ACC112 (cell line): Measurements from ENCODE around the gene PDZD8.
A peak's percentile ranks its signal among the peaks of the same experiment; 100 is the strongest.

ENCODE experiments used
- H2AFZ ChIP-seq: fragments of 200-600 bp; sonication (generic); one replicate; pipeline ENCODE4 v1.6.0; 2017; ENCODE audit warnings: antibody characterized with exemption, low read length; ENCODE audit not compliant: unreplicated experiment
- H3K27ac ChIP-seq: fragments of 200-600 bp; sonication (generic); 2 replicates; pipeline ENCODE4 v1.5.1; 2014; ENCODE audit warnings: low read depth, mild to moderate bottlenecking, antibody characterized with exemption, low read length, moderate library complexity
- H3K27me3 ChIP-seq: fragments of 200-600 bp; sonication (generic); 2 replicates; pipeline ENCODE4 v1.6.1; 2014; ENCODE audit warnings: mild to moderate bottlenecking, antibody characterized with exemption, low read length, moderate library complexity, mixed read lengths; ENCODE audit not compliant: insufficient read depth
- H3K36me3 ChIP-seq: fragments of 200-600 bp; sonication (generic); 2 replicates; pipeline ENCODE4 v1.6.1; 2016; ENCODE audit warnings: mild to moderate bottlenecking, antibody characterized with exemption, low read length, moderate library complexity, mixed read lengths; ENCODE audit not compliant: insufficient read depth
- H3K4me1 ChIP-seq: fragments of 200-600 bp; sonication (generic); one replicate; pipeline ENCODE4 v1.6.1; 2016; ENCODE audit warnings: low read length, mixed read lengths; ENCODE audit not compliant: insufficient read depth, unreplicated experiment, control insufficient read depth
- H3K4me3 ChIP-seq: fragments of 200-600 bp; sonication (generic); 2 replicates; pipeline ENCODE4 v1.5.1; 2014; ENCODE audit warnings: mild to moderate bottlenecking, low read depth, low read length
- H3K79me2 ChIP-seq: fragments of 200-600 bp; sonication (generic); one replicate; pipeline ENCODE4 v1.6.0; 2016; ENCODE audit warnings: low read length; ENCODE audit not compliant: control insufficient read depth, unreplicated experiment, insufficient read depth

Gene PDZD8

GRCh38 chr10:117363028-117363427, 12.2 kb downstream of the PDZD8 start:
- Histone ChIP-seq H2AFZ (no peak overlapping the region), H3K27me3 (no peaks in the 10 kb centered on the region), H3K4me3 (no peak overlapping the region), H3K27ac (peak overlapping the region; percentile 48), H3K79me2 (peaks cover 89% of the 10 kb centered on the region), H3K4me1 (peaks cover 64% of the 10 kb centered on the region), H3K36me3 (no peaks in the 10 kb centered on the region)

DNA sequence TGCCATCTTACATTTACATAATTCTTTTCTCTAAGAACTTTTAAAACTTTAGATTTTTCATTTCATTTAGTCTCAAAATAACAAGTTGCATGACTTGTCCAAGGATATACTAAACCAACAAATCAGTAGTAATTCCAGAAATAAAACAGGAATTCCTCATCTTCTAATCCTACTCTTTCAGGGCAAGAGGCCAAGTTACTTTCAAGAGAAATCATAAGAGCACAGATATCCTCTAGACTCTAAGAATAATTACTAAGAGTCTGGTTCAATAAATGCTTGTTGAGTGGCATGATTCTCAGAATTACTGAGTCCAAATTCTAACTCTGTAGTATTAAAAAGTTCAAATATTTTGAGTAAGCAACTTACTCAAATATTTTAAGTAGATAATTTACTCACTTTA, 12.9 kb downstream of the PDZD8 start:
- no peak overlapping the region for H3K4me3 ChIP-seq
- peaks cover 82% of the 10 kb centered on the region for H3K79me2 ChIP-seq
- no peaks in the 10 kb centered on the region for H3K36me3 ChIP-seq
- H3K27ac ChIP-seq, result peak overlapping the region; percentile 48
- H3K4me1 ChIP-seq, result peaks cover 64% of the 10 kb centered on the region
- H3K27me3 ChIP-seq, result no peaks in the 10 kb centered on the region
- no peak overlapping the region for H2AFZ ChIP-seq

DNA sequence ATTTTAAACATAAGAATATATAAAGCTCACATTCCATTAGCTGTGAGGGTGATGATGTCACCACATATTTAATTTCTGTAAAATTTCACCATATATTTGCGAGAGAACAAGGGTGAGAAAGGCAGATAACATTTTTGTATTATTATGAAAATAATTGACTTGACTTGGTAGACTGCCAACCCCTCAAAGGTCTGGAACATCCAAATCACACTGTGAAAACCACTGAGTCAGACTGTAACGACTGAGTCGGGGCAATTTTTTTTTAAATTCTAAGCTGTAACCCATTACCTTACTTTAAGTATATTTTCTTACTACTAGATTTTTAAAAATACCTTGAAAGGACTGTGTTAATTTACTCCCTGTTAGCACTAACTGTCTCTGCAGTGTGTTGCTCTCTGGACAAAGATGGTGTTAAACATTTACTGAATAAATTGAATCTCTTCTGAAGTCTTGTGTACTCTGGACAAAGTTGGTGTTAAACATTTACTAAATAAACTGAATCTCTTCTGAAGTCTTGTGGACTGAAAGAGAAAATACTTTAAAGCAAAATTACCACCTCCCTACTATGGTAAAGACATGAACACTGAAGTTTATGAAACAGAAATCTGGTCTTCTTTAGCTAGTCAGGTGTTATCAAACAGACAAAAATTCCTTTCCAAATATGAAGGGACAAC, 14.1 kb downstream of the PDZD8 start:
- Histone ChIP-seq H2AFZ (no peak overlapping the region), H3K27ac (peak overlapping the region; percentile 58), H3K27me3 (no peaks in the 10 kb centered on the region), H3K79me2 (peaks cover 75% of the 10 kb centered on the region), H3K36me3 (no peaks in the 10 kb centered on the region), H3K4me1 (peaks cover 62% of the 10 kb centered on the region), H3K4me3 (peak overlapping the region; percentile 31; the same call in 1 of the 2 replicates)

DNA sequence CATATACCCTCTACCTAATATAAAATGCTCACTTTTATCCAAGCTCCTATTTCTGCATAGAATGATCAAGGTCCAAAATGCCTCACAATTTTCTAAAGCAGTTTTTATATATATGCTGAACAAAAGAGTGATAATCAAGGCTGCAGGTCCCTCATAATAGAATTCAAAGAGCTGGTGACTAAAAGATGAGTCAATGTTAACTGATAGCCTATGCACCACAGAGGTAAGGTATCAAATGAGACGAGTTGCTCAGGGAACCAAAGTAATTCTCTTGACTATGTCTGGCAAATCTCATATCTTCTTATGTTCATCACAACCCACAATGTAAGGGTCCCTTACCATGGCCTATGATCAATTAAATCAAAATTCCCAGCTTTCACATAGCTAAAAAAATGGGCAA, 15.2 kb downstream of the PDZD8 start:
- Histone ChIP-seq H3K27me3 (no peaks in the 10 kb centered on the region), H3K4me3 (peak overlapping the region; percentile 32; the same call in 1 of the 2 replicates), H3K4me1 (peaks cover 53% of the 10 kb centered on the region), H2AFZ (no peak overlapping the region), H3K27ac (peak overlapping the region; percentile 16; the same call in 1 of the 2 replicates), H3K79me2 (peaks cover 70% of the 10 kb centered on the region), H3K36me3 (no peaks in the 10 kb centered on the region)

GRCh38 chr10:117355072-117355471, 20.2 kb downstream of the PDZD8 start:
- H3K4me1 ChIP-seq, result peaks cover 4% of the 10 kb centered on the region
- H3K27ac ChIP-seq, result no peak overlapping the region
- no peaks in the 10 kb centered on the region for H3K36me3 ChIP-seq
- H3K27me3 ChIP-seq, result no peaks in the 10 kb centered on the region
- no peak overlapping the region for H3K4me3 ChIP-seq
- no peak overlapping the region for H2AFZ ChIP-seq
- H3K79me2 ChIP-seq, result peaks cover 52% of the 10 kb centered on the region

- Histone ChIP-seq H3K4me1 (no peaks in the 10 kb centered on the region), H3K79me2 (peaks cover 46% of the 10 kb centered on the region), H3K27ac (no peak overlapping the region), H2AFZ (no peak overlapping the region), H3K27me3 (no peaks in the 10 kb centered on the region), H3K36me3 (no peaks in the 10 kb centered on the region), H3K4me3 (no peak overlapping the region)
These were observed 21.6 kb downstream of the PDZD8 start for GRCh38 chr10:117353684-117354083.

GRCh38 chr10:117352724-117353123, 22.5 kb downstream of the PDZD8 start:
- no peaks in the 10 kb centered on the region for H3K27me3 ChIP-seq
- peaks cover 45% of the 10 kb centered on the region for H3K79me2 ChIP-seq
- H3K4me1 ChIP-seq, result no peaks in the 10 kb centered on the region
- no peak overlapping the region for H3K4me3 ChIP-seq
- no peak overlapping the region for H2AFZ ChIP-seq
- H3K36me3 ChIP-seq, result no peaks in the 10 kb centered on the region
- no peak overlapping the region for H3K27ac ChIP-seq

GRCh38 chr10:117351996-117352395, 23.2 kb downstream of the PDZD8 start:
- H2AFZ ChIP-seq, result no peak overlapping the region
- H3K79me2 ChIP-seq, result peaks cover 47% of the 10 kb centered on the region
- H3K27ac ChIP-seq, result no peak overlapping the region
- no peaks in the 10 kb centered on the region for H3K36me3 ChIP-seq
- H3K4me1 ChIP-seq, result no peaks in the 10 kb centered on the region
- no peak overlapping the region for H3K4me3 ChIP-seq
- no peaks in the 10 kb centered on the region for H3K27me3 ChIP-seq

- Histone ChIP-seq H3K27me3 (no peaks in the 10 kb centered on the region), H3K4me1 (no peaks in the 10 kb centered on the region)
These were observed 23.7 kb downstream of the PDZD8 start for GRCh38 chr10:117351558-117351957.

DNA sequence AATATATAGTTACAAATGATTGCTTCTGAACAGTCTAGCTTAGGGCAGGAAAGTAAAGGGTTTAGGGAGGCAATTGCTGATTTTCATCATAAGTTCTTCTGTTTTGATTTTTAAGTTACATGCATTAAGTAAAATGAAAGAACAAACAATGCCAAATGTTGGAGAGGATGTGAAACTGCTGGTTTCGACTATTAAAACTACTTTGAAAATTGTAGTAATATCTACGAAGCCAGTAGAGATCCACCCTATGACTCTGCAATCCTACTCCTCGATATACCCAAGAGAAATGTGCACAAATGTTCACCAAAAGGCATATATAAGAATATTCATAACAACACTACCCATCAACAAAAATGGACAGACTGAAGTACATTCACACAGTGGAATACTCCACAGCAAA, 24.3 kb downstream of the PDZD8 start:
- Histone ChIP-seq H3K79me2 (peaks cover 50% of the 10 kb centered on the region), H2AFZ (no peak overlapping the region), H3K4me3 (no peak overlapping the region), H3K27me3 (no peaks in the 10 kb centered on the region), H3K27ac (no peak overlapping the region), H3K36me3 (no peaks in the 10 kb centered on the region), H3K4me1 (no peaks in the 10 kb centered on the region)

More at GRCh38 chr10:117351558-117351957, 23.7 kb downstream of the PDZD8 start:
- H3K79me2 ChIP-seq, result peaks cover 49% of the 10 kb centered on the region
- H3K36me3 ChIP-seq, result no peaks in the 10 kb centered on the region
- H3K27ac ChIP-seq, result no peak overlapping the region
- H2AFZ ChIP-seq, result no peak overlapping the region
- no peak overlapping the region for H3K4me3 ChIP-seq

DNA sequence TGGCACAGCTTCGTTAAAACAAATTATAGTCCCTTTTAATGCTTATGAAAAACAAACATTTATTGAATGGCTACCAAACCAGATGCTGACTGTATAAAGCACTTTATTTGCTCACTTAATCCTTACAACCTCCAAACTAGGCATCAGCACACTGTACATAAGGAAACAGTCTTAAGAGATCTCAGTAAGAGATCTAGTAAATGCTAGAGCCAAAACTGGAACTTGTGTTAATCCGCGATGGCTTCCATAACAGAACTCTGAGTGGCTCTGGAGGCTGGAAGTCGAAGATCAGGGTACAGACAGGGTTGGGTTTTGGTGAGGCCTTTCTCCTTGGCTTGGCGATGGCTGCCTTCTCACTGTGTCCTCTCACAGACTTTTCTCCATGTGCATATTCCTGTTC, 27.0 kb downstream of the PDZD8 start:
- H3K4me3 ChIP-seq, result no peak overlapping the region
- peaks cover 35% of the 10 kb centered on the region for H3K79me2 ChIP-seq
- H3K27ac ChIP-seq, result no peak overlapping the region
- no peaks in the 10 kb centered on the region for H3K27me3 ChIP-seq
- H3K4me1 ChIP-seq, result peaks cover 6% of the 10 kb centered on the region
- H2AFZ ChIP-seq, result no peak overlapping the region
- H3K36me3 ChIP-seq, result no peaks in the 10 kb centered on the region
